Erythroblast (primary cell): ENCODE data around the gene FLYWCH1.

Experiments
- DNase-seq, 2 experiments: peaks; one replicate each; lab custom pipeline; 2025; lab: John Stamatoyannopoulos, UW
- GATA1 ChIP-seq: IDR thresholded peaks from 2 replicates; pipeline ENCODE4 v1.6.1; 2011; ENCODE audit warnings: low read depth, mild to moderate bottlenecking, control low read depth, low read length, moderate library complexity
- POLR2A ChIP-seq: IDR thresholded peaks from 2 replicates; pipeline ENCODE4 v1.6.1; 2011; ENCODE audit warnings: mild to moderate bottlenecking, low read length

Gene FLYWCH1

DNA sequence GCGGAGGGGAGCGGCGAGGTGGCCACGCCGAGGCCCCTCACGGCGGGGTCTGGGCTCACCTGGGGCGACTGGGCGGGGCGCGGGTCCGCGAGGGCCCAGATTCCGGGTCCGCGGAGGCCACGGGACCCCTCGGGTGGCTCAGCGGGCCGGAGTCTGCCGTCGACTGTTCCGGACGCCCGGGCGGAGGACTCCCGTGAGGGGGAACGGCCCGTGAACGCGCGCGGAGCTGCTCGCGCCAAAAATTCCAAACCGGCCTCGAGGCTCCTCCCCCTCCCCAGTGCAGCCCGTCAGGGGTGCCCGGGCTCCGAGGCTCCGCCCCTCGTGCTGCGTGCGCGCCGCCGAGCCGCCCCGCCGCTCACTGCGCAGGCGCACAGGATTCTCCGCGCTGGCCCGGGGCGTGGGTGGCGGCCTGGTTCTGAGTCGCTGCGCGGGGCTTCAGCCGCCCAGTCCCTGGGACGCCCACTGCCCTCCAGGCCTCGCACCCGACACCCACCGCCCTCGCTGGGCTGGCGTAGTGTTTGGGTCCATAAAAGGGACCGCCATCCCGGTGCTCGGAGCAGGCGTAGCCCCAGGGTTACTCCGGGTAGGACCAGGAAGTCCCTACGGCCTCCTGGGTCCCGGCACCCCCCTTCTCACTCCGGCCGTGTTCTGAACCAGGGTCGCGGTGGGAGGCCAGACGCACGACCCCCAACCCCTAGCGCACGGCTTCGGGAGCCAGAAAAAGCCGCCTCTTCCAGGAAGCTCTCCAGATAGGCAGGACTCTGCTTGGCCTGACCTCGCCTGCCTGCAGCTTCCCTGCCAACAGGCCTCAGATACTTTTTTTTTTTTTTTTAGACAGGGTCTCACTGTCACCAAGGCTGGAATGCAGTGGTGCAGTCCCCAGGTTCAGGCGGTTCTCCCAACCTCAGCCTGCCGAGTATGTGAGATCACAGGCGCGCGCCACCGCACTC is 68.8 kb downstream of the FLYWCH1 start, which contains the start of gene PKMYT1:
TSS of gene PKMYT1 (minus strand) at position 220 of the 950 bp plus-strand sequence. CDS start 789 bp downstream, outside the sequence.
- TF ChIP-seq GATA1: no peak
- TF ChIP-seq POLR2A: peak; percentile 96
- DNase-seq: peak; percentile 94 to 98

DNA sequence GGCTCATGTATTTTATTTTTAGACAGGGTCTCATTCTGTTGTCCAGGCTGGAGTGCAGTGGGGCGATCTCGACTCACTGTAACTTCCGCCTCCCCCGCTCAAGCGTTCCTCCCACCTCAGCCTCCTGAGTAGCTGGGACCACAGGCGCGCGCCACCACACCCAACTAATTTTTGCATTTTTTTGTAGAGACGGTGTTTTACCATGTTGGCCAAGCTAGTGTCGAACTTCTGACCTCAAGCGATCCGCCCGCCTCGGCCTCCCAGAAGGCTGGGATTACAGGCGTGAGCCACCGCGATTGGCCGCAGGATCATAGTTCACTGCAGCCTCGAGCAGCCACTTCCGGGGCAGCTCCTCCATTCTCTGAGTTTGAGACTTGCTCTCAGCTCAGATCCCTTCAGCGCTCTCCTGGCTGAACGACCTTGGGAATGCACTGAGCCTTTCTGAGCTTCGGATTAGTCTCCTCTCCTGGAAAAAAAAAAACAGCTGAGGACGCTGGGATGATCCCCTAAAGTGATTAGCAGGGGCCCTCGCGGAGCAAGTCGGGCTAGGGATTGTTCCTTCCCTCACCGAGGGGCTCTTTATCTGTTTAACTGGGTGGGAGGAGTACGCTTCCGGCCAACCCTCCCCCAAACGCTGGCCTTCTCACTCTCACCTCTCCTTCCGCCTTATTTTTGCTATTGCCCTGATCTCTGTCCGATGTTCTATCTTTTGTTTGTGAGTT is 69.6 kb downstream of the FLYWCH1 start:
- peak; percentile 44 to 49 for DNase-seq
- no peak for TF ChIP-seq GATA1
- TF ChIP-seq POLR2A: no peak

DNA sequence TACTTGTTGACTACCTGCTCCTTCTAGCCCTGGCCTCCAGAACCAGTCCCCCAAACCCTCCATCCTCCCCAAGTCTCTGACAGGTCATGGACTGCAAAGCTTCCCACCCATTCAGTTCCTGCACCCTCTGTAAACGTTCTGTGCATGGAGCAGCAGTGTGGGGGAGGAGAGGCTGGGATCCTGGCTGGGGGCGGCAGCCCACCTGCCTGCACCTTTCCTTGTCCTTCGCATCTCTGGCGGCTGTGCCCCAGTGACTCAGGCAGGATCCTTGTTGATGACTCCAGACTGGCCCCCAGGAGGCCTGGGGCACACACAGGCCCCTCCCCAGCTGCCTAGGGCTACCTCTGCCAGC is 70.1 kb downstream of the FLYWCH1 start:
- DNase-seq: no peak
- TF ChIP-seq POLR2A: no peak
- TF ChIP-seq GATA1: no peak

DNA sequence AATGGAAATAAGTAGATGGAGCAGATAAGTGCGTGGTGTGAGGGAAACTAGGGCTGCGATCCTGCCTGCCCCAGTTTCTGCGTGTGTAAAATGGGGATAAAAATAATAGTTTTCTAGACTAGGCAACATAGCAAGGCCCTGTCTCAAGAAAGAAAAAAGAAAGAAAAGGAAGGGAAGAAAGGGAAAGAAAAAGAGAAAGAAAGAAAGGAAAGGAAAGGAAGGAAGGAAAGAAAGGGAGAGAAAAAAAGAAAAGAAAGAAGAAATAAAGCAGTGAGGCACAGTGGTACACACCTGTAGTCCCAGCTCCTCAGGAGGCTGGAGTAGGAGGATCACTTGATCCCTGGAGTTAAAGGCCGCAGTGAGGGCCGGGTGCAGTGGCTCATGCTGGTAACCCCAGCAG is 70.7 kb downstream of the FLYWCH1 start:
- no peak for TF ChIP-seq GATA1
- no peak for TF ChIP-seq POLR2A
- DNase-seq: no peak

DNA sequence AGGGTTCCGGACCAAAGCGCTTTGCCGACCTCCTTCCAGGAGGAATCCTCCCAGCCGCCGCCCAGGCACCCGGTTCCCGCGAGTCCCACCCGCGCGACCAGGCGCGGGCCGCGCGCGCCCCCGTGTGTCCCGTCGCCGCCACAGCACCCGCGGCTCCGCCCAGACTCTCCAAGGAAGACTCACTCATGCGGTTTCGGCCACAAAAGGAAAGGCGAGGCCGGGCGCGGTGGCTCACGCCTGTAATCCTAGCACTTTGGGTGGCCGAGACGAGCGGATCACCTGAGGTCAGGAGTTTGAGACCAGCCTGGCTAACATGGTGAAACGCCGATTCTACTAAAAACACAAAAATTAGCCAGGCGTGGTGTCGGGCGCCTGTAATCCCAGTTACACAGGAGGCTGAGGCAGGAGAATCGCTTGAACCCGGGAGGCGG is 72.0 kb downstream of the FLYWCH1 start:
- DNase-seq: peak; percentile 77 to 86
- TF ChIP-seq GATA1: no peak
- TF ChIP-seq POLR2A: no peak

DNA sequence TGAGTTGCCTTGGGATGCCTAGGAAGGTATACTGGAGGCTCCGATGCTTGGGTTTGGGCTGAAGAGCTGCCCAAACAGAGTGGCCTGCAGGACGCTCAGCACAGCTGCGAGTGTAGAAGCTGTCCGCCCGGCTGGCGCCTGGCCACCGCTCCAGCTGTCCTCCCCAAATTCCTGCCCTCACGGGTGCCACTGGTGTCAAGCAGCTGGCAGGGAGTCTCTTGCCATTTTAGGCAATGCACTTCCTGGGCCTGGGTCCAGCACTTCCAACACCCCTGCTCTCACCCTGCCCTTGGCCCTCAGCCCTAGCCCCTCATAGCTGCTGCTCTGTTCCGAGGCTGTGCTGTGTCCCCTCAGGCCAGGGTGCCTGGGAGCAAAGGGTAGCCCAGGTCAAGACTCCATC is 73.7 kb downstream of the FLYWCH1 start:
- TF ChIP-seq GATA1: no peak
- TF ChIP-seq POLR2A: no peak
- no peak for DNase-seq

DNA sequence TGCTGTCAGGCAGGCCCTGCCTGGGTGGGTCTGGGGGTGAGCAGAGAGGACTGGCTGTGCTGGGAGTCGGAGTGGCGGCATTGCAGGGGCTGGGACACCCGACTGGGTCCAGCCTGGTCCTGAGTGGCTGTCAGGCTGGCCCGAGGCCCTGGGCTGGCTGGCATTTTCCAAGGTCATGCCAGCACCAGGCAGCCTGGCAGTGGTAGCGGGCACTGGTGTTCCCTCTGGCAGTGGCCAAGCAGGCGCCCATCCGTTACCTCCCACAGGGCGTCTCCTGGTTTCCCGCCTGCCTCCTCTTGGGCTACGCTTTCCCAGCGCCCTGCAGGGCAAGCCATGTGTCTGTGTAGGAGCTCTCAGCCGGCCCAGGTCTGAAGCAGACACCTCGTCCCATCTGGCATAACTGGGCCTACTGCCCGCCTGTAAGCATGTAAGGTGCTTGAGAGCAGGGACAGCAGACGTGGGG is 74.2 kb downstream of the FLYWCH1 start:
- no peak for TF ChIP-seq POLR2A
- TF ChIP-seq GATA1: no peak
- DNase-seq: no peak

DNA sequence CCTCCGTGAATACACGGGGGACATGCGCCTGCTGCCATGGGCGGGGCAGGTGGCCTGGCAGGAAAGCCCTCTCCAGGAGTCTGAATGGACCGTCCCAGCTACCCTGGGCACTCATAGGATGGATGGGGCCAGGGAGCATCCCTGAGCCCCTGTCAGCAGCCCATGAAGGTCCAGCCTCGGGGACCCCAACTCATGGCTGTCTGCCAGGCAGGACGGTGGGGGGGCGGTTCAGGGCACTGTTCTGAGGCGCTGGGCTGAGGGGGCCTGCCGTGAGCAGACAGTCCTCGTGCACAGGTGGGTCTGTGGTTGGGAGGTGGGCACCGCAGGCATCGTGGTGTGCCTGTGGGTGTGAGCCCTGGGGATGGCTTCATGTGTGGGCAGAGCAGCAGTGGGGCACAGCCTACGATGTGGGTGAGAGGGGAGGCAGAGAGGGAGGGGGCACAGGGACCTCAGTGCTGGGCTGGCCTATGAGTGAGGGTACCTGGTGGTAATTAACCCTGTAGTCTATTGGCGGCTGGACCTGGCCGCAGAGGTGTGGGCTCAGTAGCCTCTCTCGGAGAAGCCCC is 75.0 kb downstream of the FLYWCH1 start:
- no peak for TF ChIP-seq POLR2A
- TF ChIP-seq GATA1: no peak

DNA sequence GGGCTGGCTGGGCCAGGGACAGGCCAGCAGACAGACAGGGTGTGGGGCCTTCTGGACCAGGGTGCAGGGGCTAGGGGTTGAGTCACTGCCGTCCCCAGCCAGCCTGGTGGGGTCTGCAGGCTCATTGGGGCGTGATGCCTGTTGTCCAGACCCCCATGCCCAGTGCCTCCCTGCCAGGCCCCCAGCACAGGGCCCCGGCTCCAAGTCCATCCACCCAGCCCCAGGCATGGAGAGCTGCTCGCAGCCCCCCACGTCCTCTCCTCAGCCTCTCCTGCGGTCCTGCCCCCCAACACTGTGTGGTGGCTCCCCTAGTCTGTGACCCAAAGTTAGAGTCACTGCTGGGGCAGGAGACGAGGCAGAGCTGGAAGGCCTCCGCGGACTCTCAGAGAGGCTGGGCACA is 75.6 kb downstream of the FLYWCH1 start:
- no peak for DNase-seq
- TF ChIP-seq GATA1 (no peak), POLR2A (no peak)

More for the DNA sequence above, 75.0 kb downstream of the FLYWCH1 start:
- DNase-seq: no peak

DNA sequence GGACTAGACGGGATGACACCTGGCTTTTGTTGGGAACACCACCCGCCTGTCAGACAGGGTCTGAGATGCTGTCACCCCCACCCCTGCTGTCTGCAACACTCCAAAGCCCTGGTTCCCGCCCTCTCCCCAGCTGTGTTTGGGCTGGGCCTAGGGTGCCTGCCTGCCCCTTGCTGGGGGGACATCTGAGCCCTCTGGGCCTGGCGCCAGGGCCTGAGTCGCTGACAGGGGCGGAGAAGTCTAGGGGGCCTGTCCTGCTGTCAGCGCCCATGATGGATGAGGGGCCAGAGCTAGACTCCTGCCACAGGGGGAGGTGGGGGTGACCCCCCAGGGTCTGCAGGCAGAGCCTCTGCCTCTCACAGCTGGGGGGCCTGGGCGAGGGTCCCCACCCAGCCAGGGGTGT is 76.1 kb downstream of the FLYWCH1 start:
- no peak for TF ChIP-seq POLR2A
- TF ChIP-seq GATA1: no peak
- peak; percentile 22 to 29 for DNase-seq

DNA sequence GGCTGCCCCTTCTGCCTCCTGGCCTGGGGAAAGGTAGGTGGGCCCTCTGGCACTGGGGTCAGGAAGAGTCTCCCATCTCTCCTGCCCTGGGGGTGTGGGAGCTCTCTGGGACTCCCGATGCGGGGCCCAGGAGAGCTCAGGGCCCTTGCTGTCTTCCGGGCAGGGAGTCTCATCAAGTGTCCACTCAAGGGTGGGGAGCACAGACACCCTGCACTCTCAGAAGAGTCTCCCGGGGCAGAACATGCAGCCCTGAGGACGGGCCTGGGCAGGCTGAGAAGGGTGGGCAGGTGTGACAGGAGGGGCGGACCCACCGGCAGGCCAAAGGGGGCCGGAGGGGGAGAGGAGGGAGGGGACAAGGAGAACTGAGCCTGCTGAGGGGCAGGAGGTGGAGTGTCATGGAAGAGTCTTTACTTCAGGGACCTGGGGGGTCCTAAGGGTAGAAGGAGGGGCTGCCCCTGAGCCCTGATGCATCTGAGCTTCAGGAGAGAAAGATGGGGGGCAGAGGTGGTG is 76.9 kb downstream of the FLYWCH1 start:
- TF ChIP-seq GATA1 (no peak), POLR2A (no peak)

DNA sequence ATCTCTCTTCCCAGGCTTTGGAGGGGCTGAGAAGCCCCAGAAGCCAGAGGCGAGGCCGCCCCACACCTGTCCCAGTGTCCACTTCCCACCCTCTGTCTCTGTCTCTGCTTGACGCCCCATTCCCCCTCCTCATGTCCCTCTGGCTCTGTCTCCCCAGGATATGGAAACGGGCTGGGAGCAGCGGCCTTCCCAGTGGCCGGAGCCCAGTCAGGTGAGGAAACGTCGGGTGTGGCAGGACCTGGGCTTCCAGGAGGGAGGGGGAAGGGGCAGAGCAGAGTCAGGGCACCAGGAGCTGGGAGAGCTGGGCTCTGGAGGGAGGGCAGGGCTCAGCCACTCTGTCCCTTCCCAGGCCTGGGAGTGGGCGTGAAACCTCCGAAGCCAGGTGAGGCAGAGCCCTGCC is 79.2 kb downstream of the FLYWCH1 start:
- DNase-seq: no peak
- no peak for TF ChIP-seq POLR2A
- no peak for TF ChIP-seq GATA1

More for the DNA sequence above, 76.9 kb downstream of the FLYWCH1 start:
- DNase-seq: no peak

DNA sequence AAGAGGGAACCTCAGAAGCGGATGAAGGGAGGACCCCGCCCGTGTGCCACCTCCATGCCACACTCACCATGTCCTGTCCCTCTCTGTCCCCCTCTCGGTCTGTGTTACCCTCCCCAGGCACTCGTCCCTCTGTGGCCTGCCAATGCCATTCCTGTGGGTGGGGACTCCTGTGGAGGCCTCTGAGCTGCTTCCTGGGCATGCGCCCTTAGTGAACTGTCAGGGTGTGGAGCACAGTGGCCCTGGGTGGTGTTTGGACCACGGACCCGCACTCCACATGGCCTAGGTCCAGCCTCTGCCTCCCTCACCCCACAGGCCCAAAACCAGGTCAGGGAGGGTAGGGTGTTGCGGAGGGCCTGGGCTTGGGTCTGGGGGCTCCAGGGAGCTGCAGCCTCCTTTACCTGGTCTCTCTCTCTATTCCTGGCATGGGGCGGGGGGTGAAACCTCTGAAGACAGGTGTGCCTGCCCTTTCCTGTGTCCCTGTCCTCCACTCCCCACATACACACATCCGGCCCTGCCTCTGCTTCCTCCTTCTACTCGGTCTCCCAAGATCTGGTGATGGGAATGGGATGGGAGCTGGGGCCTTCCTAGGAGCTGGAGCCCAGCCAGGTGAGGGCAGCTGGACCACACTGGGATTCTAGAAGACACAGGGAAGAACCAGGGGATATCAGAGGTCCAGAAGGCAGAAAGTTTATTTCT is 80.0 kb downstream of the FLYWCH1 start:
- no peak for DNase-seq
- no peak for TF ChIP-seq GATA1
- no peak for TF ChIP-seq POLR2A
